Spinal cord (tissue), 10 donors: Measurements from ENCODE around the gene TRH. TPM values are rescaled to one million over a fixed set of nuclear protein-coding genes. Genes with fewer than 3 reads are reported as not detected.
A peak's percentile ranks its signal among the peaks of the same experiment; 100 is the strongest.
"Not testable (repeated sequence)": the region's sequence is repeated elsewhere in the genome, so short reads cannot be mapped to it uniquely, and the experiment has no call there.

ENCODE experiments used
- DNase-seq, 6 donors: peaks; one replicate each; pipeline versions ENCODE4 v3.0.0 to v3.0.0-alpha.2; 2013 to 2015; ENCODE audit warnings: low spot score in 6 of 6, low read depth in 4 of 6
- H3K27ac ChIP-seq: one replicate; pipeline ENCODE4 v1.5.1; 2013; ENCODE audit warnings: low read depth, low read length, control low read depth
- H3K27me3 ChIP-seq: one replicate; pipeline ENCODE4 v1.6.1; 2013; ENCODE audit warnings: low read length; ENCODE audit not compliant: control insufficient read depth, insufficient read depth
- H3K36me3 ChIP-seq: one replicate; pipeline ENCODE4 v1.6.1; 2013; ENCODE audit warnings: low read length; ENCODE audit not compliant: control insufficient read depth, insufficient read depth
- H3K4me1 ChIP-seq: one replicate; pipeline ENCODE4 v1.6.1; 2013; ENCODE audit warnings: low read length; ENCODE audit not compliant: control insufficient read depth, insufficient read depth
- H3K4me3 ChIP-seq: one replicate; pipeline ENCODE4 v1.5.1; 2013; ENCODE audit warnings: low read depth, low read length, control low read depth
- H3K9me3 ChIP-seq: one replicate; pipeline ENCODE4 v1.6.1; 2013; ENCODE audit warnings: low read length; ENCODE audit not compliant: control insufficient read depth, insufficient read depth
- WGBS: methylation state at CpG from one replicate; pipeline ENCODE4 v1.1.5; 2013; ENCODE audit warnings: missing lambda C conversion rate; ENCODE audit not compliant: insufficient coverage; 5-methylcytosine and 5-hydroxymethylcytosine counted together
- polyA plus RNA-seq, 2 donors: library from polyadenylated mRNA; unstranded; fragments of 120-200 nt; gene quantifications; one replicate each; pipeline ENCODE4 v1.2.1, GENCODE V29; 2013; ENCODE audit not compliant: insufficient read length in 2 of 2
- total RNA-seq, 2 donors: library from RNA; depleted of rRNA in 1 of 2; stranded (reverse); fragments of 120-200 nt in 1 of 2; fragments of >200 nt in 1 of 2; gene quantifications; one replicate each; pipeline versions ENCODE4 v1.2.3 to v1.2.4, GENCODE V29; 2013 to 2014
- donor health status: healthy.

Gene TRH
- total and polyA plus RNA-seq, 4 donors, result 7.0 to 61.5 (median 34.7) TPM

DNA sequence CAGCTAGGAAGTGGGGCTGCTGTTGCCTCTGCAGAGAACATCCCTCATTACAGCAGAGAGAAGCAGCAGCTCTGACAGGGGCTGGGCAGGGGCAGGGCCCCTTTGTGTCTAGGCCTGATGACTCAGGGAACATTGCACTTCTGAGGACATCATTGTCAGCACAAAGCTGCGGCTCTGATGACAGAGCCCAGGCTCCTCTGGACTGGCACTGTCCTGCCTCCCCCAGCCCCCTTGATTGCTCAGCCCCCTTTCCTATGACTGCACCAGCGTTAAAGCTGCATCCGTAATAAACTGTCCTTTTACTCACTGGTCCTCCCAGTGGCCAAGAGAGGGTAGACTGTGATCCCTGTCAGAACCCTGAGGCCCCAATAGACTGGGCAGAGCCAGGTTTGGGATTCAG is 18.3 kb downstream of the TRH start:
- peak in 2 of 6 donors; percentile 16 to 39 for DNase-seq
- Histone ChIP-seq H3K4me1 (no peaks in the 10 kb centered on the region), H3K36me3 (no peaks in the 10 kb centered on the region), H3K27me3 (no peaks in the 10 kb centered on the region), H3K4me3 (no peak overlapping the region), H3K9me3 (no peaks in the 10 kb centered on the region), H3K27ac (no peak overlapping the region)
- 34% methylated on average over 3 of the region's 3 CpGs for WGBS

DNA sequence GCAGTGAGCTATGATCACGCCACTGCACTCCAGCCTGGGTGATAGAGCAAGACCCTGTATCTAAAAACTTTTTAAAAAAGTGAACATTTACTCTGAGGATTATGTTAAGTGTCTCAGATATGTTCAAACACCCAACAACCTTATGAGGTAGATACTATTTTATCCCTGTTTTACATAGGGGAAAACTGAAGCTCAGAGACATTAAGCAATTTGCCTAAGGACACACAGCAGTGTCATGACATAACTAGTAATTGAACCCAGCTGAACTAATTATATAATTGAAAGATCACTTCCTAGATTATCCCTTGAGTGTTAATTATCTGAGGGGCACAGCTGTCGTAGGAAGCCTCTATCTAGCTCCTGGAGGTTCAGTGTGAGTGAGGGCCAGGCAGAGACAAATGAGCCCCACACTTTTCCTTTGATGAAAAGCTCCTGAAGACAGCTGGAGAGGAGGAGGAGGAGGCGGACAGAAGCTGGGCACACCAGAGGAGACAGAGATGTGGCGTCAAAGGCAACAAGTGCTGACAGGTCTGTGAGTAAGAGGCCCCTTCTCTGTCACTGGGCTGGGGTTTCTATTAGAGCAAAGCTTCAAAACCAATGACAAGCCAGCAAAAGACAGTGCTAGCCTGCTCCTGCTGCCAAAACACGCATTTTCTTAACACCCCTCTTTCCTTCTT is 20.5 kb downstream of the TRH start:
- Histone ChIP-seq H3K36me3 (no peaks in the 10 kb centered on the region), H3K27me3 (no peaks in the 10 kb centered on the region), H3K27ac (no peak overlapping the region), H3K4me3 (no peak overlapping the region), H3K9me3 (no peaks in the 10 kb centered on the region), H3K4me1 (no peaks in the 10 kb centered on the region)
- no peak for DNase-seq
- 50% methylated on average over 3 of the region's 5 CpGs for WGBS

DNA sequence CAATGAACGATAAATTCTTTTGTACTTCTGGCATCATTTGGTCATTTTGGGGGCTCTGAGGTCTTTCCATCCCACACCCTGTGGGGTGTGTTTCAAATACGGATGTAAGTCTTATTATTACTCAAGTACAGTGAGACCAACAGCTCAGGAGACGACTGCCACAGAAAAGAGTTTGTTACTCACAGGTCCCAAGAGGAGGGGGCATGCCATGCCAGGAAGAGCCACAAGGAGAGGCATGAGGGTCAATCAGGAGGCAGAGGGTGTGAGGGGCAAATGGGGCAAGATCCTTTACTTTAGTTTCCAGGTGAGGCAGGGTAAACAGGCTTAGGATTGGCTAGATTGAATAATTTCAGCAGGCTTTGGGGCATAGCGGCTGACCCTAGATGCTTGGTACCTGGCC is 21.6 kb downstream of the TRH start:
- no peak overlapping the region for H3K27ac ChIP-seq
- no peaks in the 10 kb centered on the region for H3K36me3 ChIP-seq
- H3K4me3 ChIP-seq, result no peak overlapping the region
- no peak for DNase-seq
- no peaks in the 10 kb centered on the region for H3K4me1 ChIP-seq
- WGBS, result 75% methylated on average over 2 of the region's 4 CpGs
- H3K27me3 ChIP-seq, result no peaks in the 10 kb centered on the region
- H3K9me3 ChIP-seq, result no peaks in the 10 kb centered on the region

DNA sequence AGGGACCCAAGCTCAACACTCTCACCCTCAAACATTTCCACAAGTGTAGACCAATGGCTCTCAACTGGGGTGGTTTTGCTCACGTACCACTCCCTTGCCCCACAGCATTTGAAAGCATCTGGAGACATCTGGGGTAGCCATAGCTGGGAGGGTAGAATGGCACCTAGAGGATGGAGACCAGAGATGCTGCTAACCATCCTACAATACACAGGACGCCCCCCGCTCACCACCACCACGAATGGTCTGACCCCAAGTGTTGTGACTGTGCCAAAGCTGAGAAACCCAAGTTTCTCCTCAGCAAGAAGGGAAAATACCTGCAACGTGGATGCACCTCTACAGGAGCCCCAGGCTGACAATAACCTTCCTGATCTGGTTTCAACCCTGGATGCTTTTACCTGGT is 24.7 kb downstream of the TRH start:
- WGBS, result 61% methylated on average over 3 of the region's 5 CpGs

DNA sequence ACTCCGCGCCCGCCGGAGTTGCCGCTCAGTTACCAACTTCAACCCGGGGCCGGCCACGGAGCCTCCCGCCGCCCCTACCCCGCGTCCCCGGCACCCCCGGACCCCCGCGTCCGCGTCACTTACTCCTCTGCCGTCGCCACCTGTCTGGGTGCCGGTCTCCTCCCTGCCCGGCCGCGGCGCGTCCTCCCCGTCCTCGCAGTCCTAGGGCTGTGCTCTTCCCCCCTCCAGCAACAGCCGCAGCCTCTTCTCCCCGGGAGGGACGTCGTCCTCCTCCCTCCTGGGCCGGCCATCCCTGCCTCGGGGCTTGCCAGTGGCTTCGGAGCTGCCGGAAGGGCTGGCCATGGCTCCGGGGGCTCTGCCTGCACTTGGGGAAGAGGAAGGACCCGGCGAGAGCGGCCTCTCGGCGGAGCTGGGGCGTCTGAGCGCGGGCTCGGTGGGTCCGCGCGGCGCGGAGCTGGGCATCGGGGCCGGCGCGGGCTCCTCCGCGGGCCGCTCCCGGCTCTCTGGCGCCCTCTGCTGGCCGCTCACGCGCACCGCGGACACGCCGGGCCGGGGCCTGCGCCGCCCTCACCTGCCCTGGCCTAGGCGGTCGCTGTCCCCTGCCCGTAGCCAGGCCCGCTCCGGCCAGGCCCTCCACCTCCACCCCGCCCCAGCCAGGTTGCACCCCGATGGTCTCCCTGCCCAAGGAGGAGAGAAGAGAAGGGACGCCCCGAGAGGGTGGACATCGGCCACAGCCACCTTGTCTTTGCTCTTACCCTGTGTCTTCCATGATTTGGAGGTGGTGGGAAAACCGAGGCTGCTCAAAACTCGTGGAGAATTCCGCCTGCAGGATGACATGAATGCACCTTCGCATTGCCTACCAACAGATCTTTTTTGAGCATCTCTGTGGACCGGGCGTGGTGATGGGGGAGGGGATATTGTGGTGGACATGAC is 28.4 kb downstream of the TRH start:
- peak overlapping the region; percentile 35 for H3K4me3 ChIP-seq
- H3K36me3 ChIP-seq, H3K4me1 ChIP-seq, H3K27me3 ChIP-seq, H3K9me3 ChIP-seq, H3K27ac ChIP-seq: not testable (repeated sequence)
- peak in 3 of 6 donors; percentile 24 to 65 (median 59) for DNase-seq
- 4% methylated on average over 55 of the region's 86 CpGs for WGBS

More for the DNA sequence above, 24.7 kb downstream of the TRH start:
- H3K27ac ChIP-seq, H3K9me3 ChIP-seq, H3K36me3 ChIP-seq, DNase-seq, H3K4me1 ChIP-seq, H3K27me3 ChIP-seq, H3K4me3 ChIP-seq: not testable (repeated sequence)

DNA sequence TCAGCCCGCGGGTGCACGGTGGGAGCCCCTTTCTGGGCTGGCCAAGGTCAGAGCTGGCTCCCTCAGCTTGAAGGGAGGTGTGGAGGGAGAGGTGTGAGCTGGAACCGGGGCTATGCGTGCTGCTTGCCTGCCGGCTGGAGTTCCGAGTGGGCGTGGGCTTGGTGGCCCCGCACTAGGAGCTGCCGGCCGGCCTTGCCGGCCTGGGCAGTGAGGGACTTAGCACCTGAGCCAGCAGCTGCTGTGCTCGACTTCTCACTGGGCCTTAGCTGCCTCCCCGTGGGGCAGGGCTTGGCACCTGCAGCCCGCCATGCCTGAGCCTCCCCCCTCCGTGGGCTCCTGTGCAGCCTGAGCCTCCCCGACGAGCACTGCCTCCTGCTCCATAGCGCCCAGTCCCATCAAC is 36.0 kb downstream of the TRH start:
- no peaks in the 10 kb centered on the region for H3K27me3 ChIP-seq
- WGBS, result 95% methylated on average over 16 of the region's 19 CpGs

DNA sequence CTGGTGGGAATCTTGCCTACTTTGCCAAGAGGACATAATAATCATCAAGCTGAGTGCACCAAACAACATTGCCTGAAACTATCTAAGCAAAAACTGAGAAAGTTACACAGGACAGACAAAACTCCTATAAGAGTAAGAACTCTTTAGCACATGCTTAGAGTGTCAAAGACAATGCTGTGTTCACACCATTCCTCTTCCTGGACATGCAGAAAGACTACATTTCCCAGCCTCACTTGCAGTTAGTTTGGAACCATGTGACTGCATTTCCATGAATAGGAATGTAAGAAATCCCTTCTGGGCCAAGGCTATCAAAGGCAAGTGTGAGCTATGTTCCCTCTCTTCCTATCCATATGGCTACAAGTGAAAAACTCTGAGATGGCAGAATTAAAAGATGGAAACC is 37.6 kb downstream of the TRH start:
- not testable (repeated sequence) for H3K9me3 ChIP-seq, H3K27me3 ChIP-seq, H3K36me3 ChIP-seq, H3K27ac ChIP-seq, H3K4me3 ChIP-seq, H3K4me1 ChIP-seq, DNase-seq

More for the DNA sequence above, 36.0 kb downstream of the TRH start:
- H3K9me3 ChIP-seq, result no peaks in the 10 kb centered on the region
- H3K4me3 ChIP-seq, result no peak overlapping the region
- H3K27ac ChIP-seq, result no peak overlapping the region
- H3K4me1 ChIP-seq, result peaks cover 4% of the 10 kb centered on the region
- no peak for DNase-seq
- no peaks in the 10 kb centered on the region for H3K36me3 ChIP-seq

DNA sequence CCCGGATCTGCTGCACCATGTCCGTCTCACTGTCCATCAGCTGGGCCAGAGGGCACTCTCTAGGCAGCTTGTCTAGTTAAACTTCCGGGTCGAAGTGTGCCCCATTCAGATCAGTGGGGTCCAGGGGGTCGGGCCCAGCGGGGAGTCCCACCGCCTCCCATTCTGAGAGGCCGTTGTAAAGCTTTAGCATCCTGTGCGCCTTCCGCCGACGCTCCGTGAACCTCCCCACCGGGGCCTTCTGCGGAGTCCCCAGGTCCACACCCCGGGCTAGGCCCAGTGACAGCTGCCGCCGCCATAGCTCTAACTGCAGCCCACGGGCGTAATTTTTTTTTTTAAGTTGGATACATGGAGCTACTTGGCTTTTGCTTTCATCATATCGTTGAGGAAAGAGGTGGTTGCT is 38.7 kb downstream of the TRH start:
- not testable (repeated sequence) for H3K36me3 ChIP-seq, H3K27ac ChIP-seq, H3K9me3 ChIP-seq, H3K4me1 ChIP-seq, H3K4me3 ChIP-seq, DNase-seq, H3K27me3 ChIP-seq
- 88% methylated on average over 15 of the region's 21 CpGs for WGBS

DNA sequence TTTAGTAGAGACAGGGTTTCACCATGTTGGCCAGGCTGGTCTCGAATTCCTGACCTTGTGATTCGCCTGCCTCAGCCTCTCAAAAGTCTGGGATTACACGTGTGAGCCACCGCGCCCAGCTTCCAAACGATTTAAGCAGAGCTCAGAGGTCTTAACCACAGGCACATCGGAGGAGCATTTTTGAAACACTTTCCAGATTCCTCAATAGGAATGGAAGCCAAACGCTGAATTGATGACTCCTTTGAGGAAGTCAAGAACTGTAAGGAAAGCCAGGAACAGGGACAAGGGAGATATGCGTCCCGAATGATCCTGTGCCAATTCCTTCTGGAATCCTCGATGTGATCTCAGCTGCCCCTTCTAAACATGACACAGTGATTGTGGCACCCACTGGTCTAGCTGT is 40.0 kb downstream of the TRH start:
- peaks cover 4% of the 10 kb centered on the region for H3K4me1 ChIP-seq
- H3K4me3 ChIP-seq, result no peak overlapping the region
- H3K27me3 ChIP-seq, result no peaks in the 10 kb centered on the region
- 90% methylated on average over 11 of the region's 11 CpGs for WGBS
- no peaks in the 10 kb centered on the region for H3K9me3 ChIP-seq
- no peak overlapping the region for H3K27ac ChIP-seq
- DNase-seq, result no peak
- no peaks in the 10 kb centered on the region for H3K36me3 ChIP-seq

DNA sequence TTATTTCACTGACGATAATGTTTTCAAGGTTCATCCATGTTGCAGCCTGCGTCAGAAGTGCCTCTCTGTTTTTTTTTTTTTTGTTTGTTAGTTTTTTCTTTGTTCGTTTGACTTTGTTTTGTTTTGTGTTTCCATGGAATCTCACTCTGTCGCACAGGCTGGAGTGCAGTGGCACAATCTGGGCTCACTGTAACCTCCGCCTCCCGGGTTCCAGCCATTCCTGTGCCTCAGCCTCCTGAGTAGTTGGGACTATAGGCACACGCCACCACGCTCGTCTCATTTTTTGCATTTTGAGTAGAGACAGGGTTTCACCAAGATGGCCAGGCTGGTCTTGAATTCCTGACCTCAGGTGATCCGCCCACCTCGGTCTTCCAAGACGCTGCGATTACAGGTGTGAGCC is 43.1 kb downstream of the TRH start:
- H3K36me3 ChIP-seq, H3K27ac ChIP-seq, H3K4me3 ChIP-seq, H3K4me1 ChIP-seq, H3K9me3 ChIP-seq, DNase-seq, H3K27me3 ChIP-seq: not testable (repeated sequence)
- WGBS, result 81% methylated on average over 6 of the region's 13 CpGs
